ENCODE data around the gene CNOT6.

- TF ChIP-seq, protein P1, sequence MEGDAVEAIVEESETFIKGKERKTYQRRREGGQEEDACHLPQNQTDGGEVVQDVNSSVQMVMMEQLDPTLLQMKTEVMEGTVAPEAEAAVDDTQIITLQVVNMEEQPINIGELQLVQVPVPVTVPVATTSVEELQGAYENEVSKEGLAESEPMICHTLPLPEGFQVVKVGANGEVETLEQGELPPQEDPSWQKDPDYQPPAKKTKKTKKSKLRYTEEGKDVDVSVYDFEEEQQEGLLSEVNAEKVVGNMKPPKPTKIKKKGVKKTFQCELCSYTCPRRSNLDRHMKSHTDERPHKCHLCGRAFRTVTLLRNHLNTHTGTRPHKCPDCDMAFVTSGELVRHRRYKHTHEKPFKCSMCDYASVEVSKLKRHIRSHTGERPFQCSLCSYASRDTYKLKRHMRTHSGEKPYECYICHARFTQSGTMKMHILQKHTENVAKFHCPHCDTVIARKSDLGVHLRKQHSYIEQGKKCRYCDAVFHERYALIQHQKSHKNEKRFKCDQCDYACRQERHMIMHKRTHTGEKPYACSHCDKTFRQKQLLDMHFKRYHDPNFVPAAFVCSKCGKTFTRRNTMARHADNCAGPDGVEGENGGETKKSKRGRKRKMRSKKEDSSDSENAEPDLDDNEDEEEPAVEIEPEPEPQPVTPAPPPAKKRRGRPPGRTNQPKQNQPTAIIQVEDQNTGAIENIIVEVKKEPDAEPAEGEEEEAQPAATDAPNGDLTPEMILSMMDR (IDR thresholded peaks at IDR 0.05): no peak
- no peak for TF ChIP-seq ZFX (IDR thresholded peaks at IDR 0.05; ENCODE audit: borderline replicate concordance)
Measured at GRCh38 chr5:180472269-180472668, 21.9 kb upstream of the CNOT6 start.
